HEK293 (cell line): ENCODE data around the gene BCL2.
A peak's percentile ranks its signal among the peaks of the same experiment; 100 is the strongest.
"Not testable (repeated sequence)": the region's sequence is repeated elsewhere in the genome, so short reads cannot be mapped to it uniquely, and the experiment has no call there.

Experiments used
- CTCF ChIA-PET: fragments of 350-600 bp; formaldehyde crosslinking; extraction: SDS; loops from one replicate; lab custom pipeline; 2021; ENCODE audit warnings: antibody characterized with exemption; lab: Yijun Ruan, JAX
- POLR2A ChIA-PET: fragments of 300-600 bp; formaldehyde crosslinking; extraction: SDS; loops from one replicate; lab custom pipeline; 2020; ENCODE audit warnings: antibody characterized with exemption, inconsistent platforms; lab: Yijun Ruan, JAX
- H3K27ac ChIP-seq: fragments of 200-500 bp; sonication (Bioruptor generic); 2 replicates; pipeline ENCODE4 v1.5.1; 2014; ENCODE audit warnings: low read depth, low read length, control low read depth, inconsistent platforms; ENCODE audit errors: extremely low read depth
- H3K36me3 ChIP-seq, 2 experiments: fragments of 200-500 bp in 1 of 2; sonication (Bioruptor generic) in 1 of 2; 1 replicate in 1 of 2; 2 replicates in 1 of 2; pipeline ENCODE4 v1.5.1; 2014 to 2017; ENCODE audit warnings: inconsistent platforms in 2 of 2, low read length in 2 of 2; ENCODE audit not compliant: control insufficient read depth in 2 of 2, insufficient read depth in 1 of 2
- H3K4me1 ChIP-seq: fragments of 200-500 bp; sonication (Bioruptor generic); 2 replicates; pipeline ENCODE4 v1.5.1; 2014; ENCODE audit warnings: mild to moderate bottlenecking, low read length, inconsistent platforms; ENCODE audit not compliant: control insufficient read depth, insufficient read depth
- H3K4me3 ChIP-seq: 2 replicates; pipeline ENCODE4 v1.5.1; 2011; ENCODE audit warnings: low read depth, mild to moderate bottlenecking, control low read depth, low read length, moderate library complexity
- H3K9me3 ChIP-seq: fragments of 200-500 bp; sonication (Bioruptor generic); 2 replicates; pipeline ENCODE4 v1.5.1; 2014; ENCODE audit warnings: low read depth, low read length, inconsistent platforms; ENCODE audit not compliant: control insufficient read depth, insufficient read depth
- BCL11B ChIP-seq: fragments of 450-650 bp; formaldehyde crosslinking; IDR thresholded peaks from 2 replicates; pipeline ENCODE4 v1.5.1; 2016; ENCODE audit warnings: low read depth, missing biosample characterization, missing genetic modification characterization
- EGR2 ChIP-seq: fragments of 450-650 bp; formaldehyde crosslinking; IDR thresholded peaks from 2 replicates; pipeline ENCODE4 v1.5.1; 2016; ENCODE audit warnings: low read depth, missing biosample characterization, missing genetic modification characterization
- FEZF1 ChIP-seq: fragments of 450-650 bp; formaldehyde crosslinking; IDR thresholded peaks from 2 replicates; pipeline ENCODE4 v1.5.1; 2016; ENCODE audit warnings: missing biosample characterization, missing genetic modification characterization
- GLI2 ChIP-seq: fragments of 450-650 bp; formaldehyde crosslinking; IDR thresholded peaks from 2 replicates; pipeline ENCODE4; 2017; ENCODE audit warnings: missing biosample characterization, missing genetic modification characterization, low read depth, borderline replicate concordance
- KLF8 ChIP-seq: fragments of 450-650 bp; formaldehyde crosslinking; IDR thresholded peaks from 2 replicates; pipeline ENCODE4 v1.5.1; 2016; ENCODE audit warnings: missing biosample characterization, missing genetic modification characterization
- KLF9 ChIP-seq: fragments of 450-650 bp; formaldehyde crosslinking; IDR thresholded peaks from 2 replicates; pipeline ENCODE4 v1.5.1; 2016; ENCODE audit warnings: missing biosample characterization, missing genetic modification characterization, low read depth
- PRDM1 ChIP-seq: fragments of 450-650 bp; formaldehyde crosslinking; IDR thresholded peaks from 2 replicates; pipeline ENCODE4; 2016; ENCODE audit warnings: missing biosample characterization, missing genetic modification characterization
- ZEB2 ChIP-seq: fragments of 450-650 bp; formaldehyde crosslinking; IDR thresholded peaks from 2 replicates; pipeline ENCODE4 v1.5.1; 2016; ENCODE audit warnings: missing biosample characterization, missing genetic modification characterization
- ZNF146 ChIP-seq: fragments of 450-650 bp; formaldehyde crosslinking; IDR thresholded peaks from 2 replicates; pipeline ENCODE4 v1.5.1; 2016; ENCODE audit warnings: missing biosample characterization, missing genetic modification characterization
- ZNF169 ChIP-seq: fragments of 450-650 bp; formaldehyde crosslinking; IDR thresholded peaks from 2 replicates; pipeline ENCODE4 v1.5.1; 2016; ENCODE audit warnings: missing biosample characterization, missing genetic modification characterization
- ZNF2 ChIP-seq: fragments of 450-650 bp; formaldehyde crosslinking; IDR thresholded peaks from 2 replicates; pipeline ENCODE4 v1.5.1; 2016; ENCODE audit warnings: missing biosample characterization, missing genetic modification characterization
- ZNF202 ChIP-seq: fragments of 450-650 bp; formaldehyde crosslinking; IDR thresholded peaks from 2 replicates; pipeline ENCODE4 v1.5.1; 2016; ENCODE audit warnings: missing biosample characterization, missing genetic modification characterization, borderline replicate concordance
- ZNF24 ChIP-seq: fragments of 450-650 bp; formaldehyde crosslinking; IDR thresholded peaks from 2 replicates; pipeline ENCODE4 v1.5.1; 2016; ENCODE audit warnings: missing biosample characterization, missing genetic modification characterization
- ZNF292 ChIP-seq: fragments of 450-650 bp; formaldehyde crosslinking; IDR thresholded peaks from 2 replicates; pipeline ENCODE4 v1.5.1; 2016; ENCODE audit warnings: low read depth, missing biosample characterization, missing genetic modification characterization, borderline replicate concordance
- ZNF324 ChIP-seq: fragments of 450-650 bp; formaldehyde crosslinking; IDR thresholded peaks from 2 replicates; pipeline ENCODE4 v1.5.1; 2016; ENCODE audit warnings: missing biosample characterization, missing genetic modification characterization
- ZNF544 ChIP-seq: fragments of 450-650 bp; formaldehyde crosslinking; IDR thresholded peaks from 2 replicates; pipeline ENCODE4 v1.5.0; 2017; ENCODE audit warnings: missing biosample characterization, missing genetic modification characterization
- ZNF561 ChIP-seq: fragments of 450-650 bp; IDR thresholded peaks from 2 replicates; pipeline ENCODE4 v1.5.1; 2018; ENCODE audit warnings: missing biosample characterization, missing genetic modification characterization, borderline replicate concordance
- ZNF692 ChIP-seq: fragments of 450-650 bp; formaldehyde crosslinking; IDR thresholded peaks from 2 replicates; pipeline ENCODE4 v1.5.1; 2016; ENCODE audit warnings: missing biosample characterization, missing genetic modification characterization
- ZXDB ChIP-seq: fragments of 450-650 bp; formaldehyde crosslinking; IDR thresholded peaks from 2 replicates; pipeline ENCODE4 v1.5.1; 2016; ENCODE audit warnings: missing biosample characterization, missing genetic modification characterization
- TF ChIP-seq, protein P1 (sequence below): fragments of 450-650 bp; formaldehyde crosslinking; IDR thresholded peaks from 2 replicates; pipeline ENCODE4 v1.5.1; 2016; ENCODE audit warnings: missing biosample characterization, missing genetic modification characterization
- TF ChIP-seq, protein P2 (sequence below): fragments of 450-650 bp; formaldehyde crosslinking; IDR thresholded peaks from 2 replicates; pipeline ENCODE4 v1.5.1; 2016; ENCODE audit warnings: missing biosample characterization, missing genetic modification characterization, borderline replicate concordance
- TF ChIP-seq, protein P3 (sequence below): fragments of 450-650 bp; formaldehyde crosslinking; IDR thresholded peaks from 2 replicates; pipeline ENCODE4 v1.5.1; 2017; ENCODE audit warnings: missing biosample characterization, missing genetic modification characterization
- TF ChIP-seq, protein P4 (sequence below): fragments of 450-650 bp; formaldehyde crosslinking; IDR thresholded peaks from 2 replicates; pipeline ENCODE4 v1.5.1; 2016; ENCODE audit warnings: missing biosample characterization, missing genetic modification characterization
- TF ChIP-seq, protein P5 (sequence below): fragments of 450-650 bp; formaldehyde crosslinking; IDR thresholded peaks from 2 replicates; pipeline ENCODE4 v1.5.1; 2016; ENCODE audit warnings: missing biosample characterization, missing genetic modification characterization

BCL2 gene

DNA sequence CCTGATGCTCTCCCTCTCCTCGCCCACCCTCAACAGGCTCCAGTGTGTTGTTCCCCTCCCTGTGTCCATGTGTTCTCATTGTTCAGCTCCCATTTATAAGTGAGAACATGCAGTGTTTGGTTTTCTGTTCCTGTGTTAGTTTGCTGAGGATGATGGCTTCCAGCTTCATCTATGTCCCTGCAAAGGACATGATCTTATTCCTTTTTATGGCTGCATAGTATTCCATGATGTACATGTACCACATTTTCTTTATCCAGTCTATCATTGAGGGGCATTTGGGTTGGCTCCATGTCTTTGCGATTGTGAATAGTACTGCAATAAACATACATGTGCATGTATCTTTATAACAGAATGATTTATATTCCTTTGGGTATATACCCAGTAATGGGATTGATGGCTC, 128.7 kb downstream of the BCL2 start:
- TF ChIP-seq ZNF146 (peak; percentile 99), KLF9 (tag by site-specific recombination) (0 out of 2 replicates have a peak, but pooled peaks have one; percentile 12)
- TF ChIP-seq, protein P1, sequence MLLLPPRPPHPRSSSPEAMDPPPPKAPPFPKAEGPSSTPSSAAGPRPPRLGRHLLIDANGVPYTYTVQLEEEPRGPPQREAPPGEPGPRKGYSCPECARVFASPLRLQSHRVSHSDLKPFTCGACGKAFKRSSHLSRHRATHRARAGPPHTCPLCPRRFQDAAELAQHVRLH: peak; percentile 91; the same call in 1 of the 2 replicates
- H3K4me1 ChIP-seq: peaks cover 45% of the 10 kb centered on the region
- H3K4me3 ChIP-seq, POLR2A ChIA-PET, H3K27ac ChIP-seq, H3K36me3 ChIP-seq, H3K9me3 ChIP-seq: not testable (repeated sequence)
- CTCF ChIA-PET: interaction anchor here (0.6 to 0.7 kb wide), 2 partner anchors 174 to 328 kb away, joined by 3 read pairs; no protein-coding TSS in a partner anchor

GRCh38 chr18:63189817-63190216, 129.8 kb downstream of the BCL2 start:
- H3K4me3 ChIP-seq: no peak overlapping the region
- no peaks in the 10 kb centered on the region for H3K36me3 ChIP-seq
- H3K9me3 ChIP-seq: no peaks in the 10 kb centered on the region
- ChIA-PET CTCF (no interaction called here), POLR2A (no interaction called here)
- no peak overlapping the region; the same call in 1 of the 2 replicates for H3K27ac ChIP-seq
- peaks cover 48% of the 10 kb centered on the region for H3K4me1 ChIP-seq
- TF ChIP-seq ZNF692 (tag by site-specific recombination): peak; percentile 50; the same call in 1 of the 2 replicates
- TF ChIP-seq ZNF561: no peak
- TF ChIP-seq, protein P2, sequence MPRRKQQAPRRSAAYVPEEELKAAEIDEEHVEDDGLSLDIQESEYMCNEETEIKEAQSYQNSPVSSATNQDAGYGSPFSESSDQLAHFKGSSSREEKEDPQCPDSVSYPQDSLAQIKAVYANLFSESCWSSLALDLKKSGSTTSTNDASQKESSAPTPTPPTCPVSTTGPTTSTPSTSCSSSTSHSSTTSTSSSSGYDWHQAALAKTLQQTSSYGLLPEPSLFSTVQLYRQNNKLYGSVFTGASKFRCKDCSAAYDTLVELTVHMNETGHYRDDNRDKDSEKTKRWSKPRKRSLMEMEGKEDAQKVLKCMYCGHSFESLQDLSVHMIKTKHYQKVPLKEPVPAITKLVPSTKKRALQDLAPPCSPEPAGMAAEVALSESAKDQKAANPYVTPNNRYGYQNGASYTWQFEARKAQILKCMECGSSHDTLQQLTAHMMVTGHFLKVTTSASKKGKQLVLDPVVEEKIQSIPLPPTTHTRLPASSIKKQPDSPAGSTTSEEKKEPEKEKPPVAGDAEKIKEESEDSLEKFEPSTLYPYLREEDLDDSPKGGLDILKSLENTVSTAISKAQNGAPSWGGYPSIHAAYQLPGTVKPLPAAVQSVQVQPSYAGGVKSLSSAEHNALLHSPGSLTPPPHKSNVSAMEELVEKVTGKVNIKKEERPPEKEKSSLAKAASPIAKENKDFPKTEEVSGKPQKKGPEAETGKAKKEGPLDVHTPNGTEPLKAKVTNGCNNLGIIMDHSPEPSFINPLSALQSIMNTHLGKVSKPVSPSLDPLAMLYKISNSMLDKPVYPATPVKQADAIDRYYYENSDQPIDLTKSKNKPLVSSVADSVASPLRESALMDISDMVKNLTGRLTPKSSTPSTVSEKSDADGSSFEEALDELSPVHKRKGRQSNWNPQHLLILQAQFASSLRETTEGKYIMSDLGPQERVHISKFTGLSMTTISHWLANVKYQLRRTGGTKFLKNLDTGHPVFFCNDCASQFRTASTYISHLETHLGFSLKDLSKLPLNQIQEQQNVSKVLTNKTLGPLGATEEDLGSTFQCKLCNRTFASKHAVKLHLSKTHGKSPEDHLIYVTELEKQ (tag by site-specific recombination): peak; percentile 81
- no peak for TF ChIP-seq EGR2 (tag by site-specific recombination)
- no peak for TF ChIP-seq ZNF24 (tag by site-specific recombination)
- peak; percentile 72 for TF ChIP-seq FEZF1 (tag by site-specific recombination)
- TF ChIP-seq, protein P3, sequence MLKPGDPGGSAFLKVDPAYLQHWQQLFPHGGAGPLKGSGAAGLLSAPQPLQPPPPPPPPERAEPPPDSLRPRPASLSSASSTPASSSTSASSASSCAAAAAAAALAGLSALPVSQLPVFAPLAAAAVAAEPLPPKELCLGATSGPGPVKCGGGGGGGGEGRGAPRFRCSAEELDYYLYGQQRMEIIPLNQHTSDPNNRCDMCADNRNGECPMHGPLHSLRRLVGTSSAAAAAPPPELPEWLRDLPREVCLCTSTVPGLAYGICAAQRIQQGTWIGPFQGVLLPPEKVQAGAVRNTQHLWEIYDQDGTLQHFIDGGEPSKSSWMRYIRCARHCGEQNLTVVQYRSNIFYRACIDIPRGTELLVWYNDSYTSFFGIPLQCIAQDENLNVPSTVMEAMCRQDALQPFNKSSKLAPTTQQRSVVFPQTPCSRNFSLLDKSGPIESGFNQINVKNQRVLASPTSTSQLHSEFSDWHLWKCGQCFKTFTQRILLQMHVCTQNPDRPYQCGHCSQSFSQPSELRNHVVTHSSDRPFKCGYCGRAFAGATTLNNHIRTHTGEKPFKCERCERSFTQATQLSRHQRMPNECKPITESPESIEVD (tag by site-specific recombination): peak; percentile 92
- TF ChIP-seq KLF8 (tag by site-specific recombination): no peak
- no peak for TF ChIP-seq ZNF292 (tag by site-specific recombination)
- TF ChIP-seq, protein P4, sequence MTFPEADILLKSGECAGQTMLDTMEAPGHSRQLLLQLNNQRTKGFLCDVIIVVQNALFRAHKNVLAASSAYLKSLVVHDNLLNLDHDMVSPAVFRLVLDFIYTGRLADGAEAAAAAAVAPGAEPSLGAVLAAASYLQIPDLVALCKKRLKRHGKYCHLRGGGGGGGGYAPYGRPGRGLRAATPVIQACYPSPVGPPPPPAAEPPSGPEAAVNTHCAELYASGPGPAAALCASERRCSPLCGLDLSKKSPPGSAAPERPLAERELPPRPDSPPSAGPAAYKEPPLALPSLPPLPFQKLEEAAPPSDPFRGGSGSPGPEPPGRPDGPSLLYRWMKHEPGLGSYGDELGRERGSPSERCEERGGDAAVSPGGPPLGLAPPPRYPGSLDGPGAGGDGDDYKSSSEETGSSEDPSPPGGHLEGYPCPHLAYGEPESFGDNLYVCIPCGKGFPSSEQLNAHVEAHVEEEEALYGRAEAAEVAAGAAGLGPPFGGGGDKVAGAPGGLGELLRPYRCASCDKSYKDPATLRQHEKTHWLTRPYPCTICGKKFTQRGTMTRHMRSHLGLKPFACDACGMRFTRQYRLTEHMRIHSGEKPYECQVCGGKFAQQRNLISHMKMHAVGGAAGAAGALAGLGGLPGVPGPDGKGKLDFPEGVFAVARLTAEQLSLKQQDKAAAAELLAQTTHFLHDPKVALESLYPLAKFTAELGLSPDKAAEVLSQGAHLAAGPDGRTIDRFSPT (tag by site-specific recombination): 0 out of 2 replicates have a peak, but pooled peaks have one; percentile 31
- TF ChIP-seq ZXDB (tag by site-specific recombination): peak; percentile 86
- TF ChIP-seq ZNF324 (tag by site-specific recombination): no peak
- TF ChIP-seq, protein P5, sequence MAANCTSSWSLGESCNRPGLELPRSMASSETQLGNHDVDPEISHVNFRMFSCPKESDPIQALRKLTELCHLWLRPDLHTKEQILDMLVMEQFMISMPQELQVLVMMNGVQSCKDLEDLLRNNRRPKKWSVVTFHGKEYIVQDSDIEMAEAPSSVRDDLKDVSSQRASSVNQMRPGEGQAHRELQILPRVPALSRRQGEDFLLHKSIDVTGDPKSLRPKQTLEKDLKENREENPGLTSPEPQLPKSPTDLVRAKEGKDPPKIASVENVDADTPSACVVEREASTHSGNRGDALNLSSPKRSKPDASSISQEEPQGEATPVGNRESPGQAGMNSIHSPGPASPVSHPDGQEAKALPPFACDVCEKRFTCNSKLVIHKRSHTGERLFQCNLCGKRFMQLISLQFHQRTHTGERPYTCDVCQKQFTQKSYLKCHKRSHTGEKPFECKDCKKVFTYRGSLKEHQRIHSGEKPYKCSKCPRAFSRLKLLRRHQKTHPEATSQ: no peak
- TF ChIP-seq ZNF544 (tag by site-specific recombination): no peak
- TF ChIP-seq ZNF169 (tag by site-specific recombination): no peak
- TF ChIP-seq ZEB2 (tag by site-specific recombination): peak; percentile 90
- peak; percentile 19; the same call in 1 of the 2 replicates for TF ChIP-seq BCL11B (tag by site-specific recombination)
- no peak for TF ChIP-seq ZNF2 (tag by site-specific recombination)
- no peak for TF ChIP-seq ZNF202
- no peak; the same call in 1 of the 2 replicates for TF ChIP-seq GLI2 (tag by site-specific recombination)
- TF ChIP-seq, protein P1: peak; percentile 78
- peak; percentile 58 for TF ChIP-seq PRDM1 (tag by site-specific recombination)
